ENCODE measurements around the gene TRIM52.

DNA sequence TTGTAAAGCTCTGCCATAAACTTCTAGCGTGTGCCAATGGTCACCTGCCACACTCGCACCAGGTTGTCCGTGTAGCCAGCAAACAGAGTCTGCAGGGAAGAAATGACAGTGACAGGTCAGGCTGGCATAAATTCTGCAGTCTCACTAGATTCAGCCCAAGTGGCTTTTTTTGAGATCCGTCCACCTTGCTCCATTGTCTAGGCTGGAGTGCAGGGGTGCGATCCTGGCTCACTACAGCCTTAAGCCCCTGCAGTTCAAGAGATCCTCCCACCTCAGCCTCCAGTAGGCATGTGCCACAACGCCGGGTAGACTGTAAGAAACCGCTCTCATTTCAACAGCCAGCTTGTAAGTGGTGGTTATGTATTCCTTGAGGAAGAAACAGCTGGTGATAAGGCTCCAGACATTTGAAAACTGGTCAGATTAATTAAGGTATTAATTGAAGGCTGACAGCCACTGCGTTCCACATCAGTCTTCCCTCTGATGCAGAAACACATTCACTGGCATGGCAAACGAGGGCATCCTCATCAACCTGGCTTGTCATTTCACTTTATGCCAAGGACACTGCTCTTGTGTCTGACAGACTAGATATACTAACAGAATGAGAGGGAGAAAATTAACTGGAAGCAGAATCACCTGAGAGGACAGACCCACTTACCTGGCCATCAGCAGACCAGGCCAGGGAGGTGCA is 23.8 kb downstream of the TRIM52 start:
- TF ChIP-seq, protein P1, sequence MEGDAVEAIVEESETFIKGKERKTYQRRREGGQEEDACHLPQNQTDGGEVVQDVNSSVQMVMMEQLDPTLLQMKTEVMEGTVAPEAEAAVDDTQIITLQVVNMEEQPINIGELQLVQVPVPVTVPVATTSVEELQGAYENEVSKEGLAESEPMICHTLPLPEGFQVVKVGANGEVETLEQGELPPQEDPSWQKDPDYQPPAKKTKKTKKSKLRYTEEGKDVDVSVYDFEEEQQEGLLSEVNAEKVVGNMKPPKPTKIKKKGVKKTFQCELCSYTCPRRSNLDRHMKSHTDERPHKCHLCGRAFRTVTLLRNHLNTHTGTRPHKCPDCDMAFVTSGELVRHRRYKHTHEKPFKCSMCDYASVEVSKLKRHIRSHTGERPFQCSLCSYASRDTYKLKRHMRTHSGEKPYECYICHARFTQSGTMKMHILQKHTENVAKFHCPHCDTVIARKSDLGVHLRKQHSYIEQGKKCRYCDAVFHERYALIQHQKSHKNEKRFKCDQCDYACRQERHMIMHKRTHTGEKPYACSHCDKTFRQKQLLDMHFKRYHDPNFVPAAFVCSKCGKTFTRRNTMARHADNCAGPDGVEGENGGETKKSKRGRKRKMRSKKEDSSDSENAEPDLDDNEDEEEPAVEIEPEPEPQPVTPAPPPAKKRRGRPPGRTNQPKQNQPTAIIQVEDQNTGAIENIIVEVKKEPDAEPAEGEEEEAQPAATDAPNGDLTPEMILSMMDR (IDR thresholded peaks at IDR 0.05) = no peak
- no peak for TF ChIP-seq POLR2A (IDR thresholded peaks at IDR 0.05)

Measured in ovary (tissue), 3 donors.